ENCODE measurements around the gene CCDC92. TPM values are rescaled to one million over a fixed set of nuclear protein-coding genes. Genes with fewer than 3 reads are reported as not detected.

Gene CCDC92
- total RNA-seq (10 to 100 TPM in 8 of 9 donors, 1 to 10 TPM in 1; 7.8 to 31.6 (median 22.1) TPM), polyA plus RNA-seq (10 to 100 TPM; 20.2 to 65.9 (median 59.5) TPM)
- long read RNA-seq, donor 1, transcript CCDC92-201 (5 exons, 2,787 nt): major isoform, 5 of 5 reads
- long read RNA-seq, donor 1, partial matches to known transcripts: 0 of 5 reads
- long read RNA-seq, donor 1, other reads (novel, unspliced or antisense): 0 of 5 reads
- long read RNA-seq, donor 2, partial matches to known transcripts: 0 of 4 reads
- long read RNA-seq, donor 2, other reads (novel, unspliced or antisense): 0 of 4 reads
- long read RNA-seq, donor 3, full-length matches to known transcripts: 4 of 4 reads
- long read RNA-seq, donor 3, partial matches to known transcripts: 0 of 4 reads
- long read RNA-seq, donor 3, other reads (novel, unspliced or antisense): 0 of 4 reads
- long read RNA-seq, donor 4, partial matches to known transcripts: 0 of 6 reads
- long read RNA-seq, donor 4, other reads (novel, unspliced or antisense): 4 of 6 reads
- long read RNA-seq, donor 5, transcript CCDC92-201 (5 exons, 2,787 nt): major isoform, 39 of 58 reads
- long read RNA-seq, donor 5, partial matches to known transcripts: 0 of 58 reads
- long read RNA-seq, donor 5, other reads (novel, unspliced or antisense): 14 of 58 reads
- long read RNA-seq, donor 6, partial matches to known transcripts: 0 of 3 reads
- long read RNA-seq, donor 6, other reads (novel, unspliced or antisense): 0 of 3 reads
- long read RNA-seq, donor 7, partial matches to known transcripts: 0 of 1 reads
- long read RNA-seq, donor 7, other reads (novel, unspliced or antisense): 0 of 1 reads
- long read RNA-seq, donor 8, partial matches to known transcripts: 0 of 3 reads
- long read RNA-seq, donor 8, other reads (novel, unspliced or antisense): 0 of 3 reads
- long read RNA-seq, donor 9, partial matches to known transcripts: 0 of 2 reads
- long read RNA-seq, donor 9, other reads (novel, unspliced or antisense): 0 of 2 reads
- long read RNA-seq, donor 10, partial matches to known transcripts: 0 of 2 reads
- long read RNA-seq, donor 10, other reads (novel, unspliced or antisense): 0 of 2 reads

- peak within 1 kb of the TSS; percentile 16 to 79 (median 67) for H3K4me3 ChIP-seq
- H3K9me3 ChIP-seq (replicated peaks in 1 of 3): no peaks in the 10 kb centered on the region
- peak; percentile 89 to 95 (median 92) for DNase-seq
- TF ChIP-seq POLR2A (IDR thresholded peaks at IDR 0.05): peak; percentile 60 to 65
- TF ChIP-seq, protein P1, sequence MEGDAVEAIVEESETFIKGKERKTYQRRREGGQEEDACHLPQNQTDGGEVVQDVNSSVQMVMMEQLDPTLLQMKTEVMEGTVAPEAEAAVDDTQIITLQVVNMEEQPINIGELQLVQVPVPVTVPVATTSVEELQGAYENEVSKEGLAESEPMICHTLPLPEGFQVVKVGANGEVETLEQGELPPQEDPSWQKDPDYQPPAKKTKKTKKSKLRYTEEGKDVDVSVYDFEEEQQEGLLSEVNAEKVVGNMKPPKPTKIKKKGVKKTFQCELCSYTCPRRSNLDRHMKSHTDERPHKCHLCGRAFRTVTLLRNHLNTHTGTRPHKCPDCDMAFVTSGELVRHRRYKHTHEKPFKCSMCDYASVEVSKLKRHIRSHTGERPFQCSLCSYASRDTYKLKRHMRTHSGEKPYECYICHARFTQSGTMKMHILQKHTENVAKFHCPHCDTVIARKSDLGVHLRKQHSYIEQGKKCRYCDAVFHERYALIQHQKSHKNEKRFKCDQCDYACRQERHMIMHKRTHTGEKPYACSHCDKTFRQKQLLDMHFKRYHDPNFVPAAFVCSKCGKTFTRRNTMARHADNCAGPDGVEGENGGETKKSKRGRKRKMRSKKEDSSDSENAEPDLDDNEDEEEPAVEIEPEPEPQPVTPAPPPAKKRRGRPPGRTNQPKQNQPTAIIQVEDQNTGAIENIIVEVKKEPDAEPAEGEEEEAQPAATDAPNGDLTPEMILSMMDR (IDR thresholded peaks at IDR 0.05): peak in 1 of 6 experiments; percentile 34
- H3K36me3 ChIP-seq (replicated peaks in 1 of 2): peaks cover 0 to 3% of the 10 kb centered on the region in 2 donors
- no peaks in the 10 kb centered on the region for H3K27me3 ChIP-seq
- peaks cover 4 to 23% of the 10 kb centered on the region in 2 donors for H3K4me1 ChIP-seq (replicated peaks in 1 of 2)
- H3K27ac ChIP-seq: peak within 1 kb of the TSS; percentile 11 to 96 (median 82)
- intact Hi-C loops (cut with DNase I): no loop called here
- 0 to 5% (median 0%) methylated on average over 5 to 125 of the region's 138 CpGs for WGBS, 4 donors
Measured at GRCh38 chr12:123972457-123973401, at the start of gene CCDC92, which contains the start of gene ZNF664. TSS of gene CCDC92 (minus strand) at chr12:123972831. CDS start at chr12:123944305, 28,526 bp downstream. TSS of gene ZNF664 (plus strand) at chr12:123973215. CDS start at chr12:124012145, 38,930 bp downstream.

GRCh38 chr12:124022161-124022560 is 49.5 kb upstream of the CCDC92 start:
- Histone ChIP-seq H3K9me3 (replicated peaks in 1 of 3) (no peaks in the 10 kb centered on the region), H3K27me3 (no peaks in the 10 kb centered on the region), H3K4me1 (replicated peaks in 1 of 2) (peaks cover 0 to 18% of the 10 kb centered on the region in 2 donors), H3K36me3 (replicated peaks in 1 of 2) (no peaks in the 10 kb centered on the region), H3K4me3 (no peak overlapping the region), H3K27ac (no peak overlapping the region)
- WGBS, 4 donors: 92 to 96% (median 94%) methylated on average over 3 of the region's 3 CpGs
- TF ChIP-seq, protein P1 (IDR thresholded peaks at IDR 0.05): no peak
- TF ChIP-seq POLR2A (IDR thresholded peaks at IDR 0.05): no peak
- intact Hi-C loops (cut with DNase I): no loop called here
- DNase-seq: no peak

- intact Hi-C loops (cut with DNase I): no loop called here
- no peaks in the 10 kb centered on the region for H3K9me3 ChIP-seq (replicated peaks in 1 of 3)
- H3K4me1 ChIP-seq (replicated peaks in 1 of 2): peaks cover 0 to 19% of the 10 kb centered on the region in 2 donors
- peak in 1 of 7 donors; percentile 50 for DNase-seq
- no peaks in the 10 kb centered on the region for H3K27me3 ChIP-seq
- WGBS, 4 donors: 76 to 90% (median 87%) methylated on average over 2 to 3 of the region's 3 CpGs
- TF ChIP-seq, protein P1 (IDR thresholded peaks at IDR 0.05): no peak
- TF ChIP-seq POLR2A (IDR thresholded peaks at IDR 0.05): no peak
- peak overlapping the region in 2 of 5 donors; percentile 64 to 76 for H3K27ac ChIP-seq
- no peaks in the 10 kb centered on the region for H3K36me3 ChIP-seq (replicated peaks in 1 of 2)
- H3K4me3 ChIP-seq: no peak overlapping the region
Measured at GRCh38 chr12:124021007-124021406, 48.4 kb upstream of the CCDC92 start.
